Adrenal gland (tissue), 12 donors: Measurements from ENCODE around the gene PRR16. TPM values are rescaled to one million over a fixed set of nuclear protein-coding genes. Genes with fewer than 3 reads are reported as not detected.

Source experiments
- DNase-seq, 7 donors: peaks; one replicate each; pipeline ENCODE4 v3.0.0-alpha.2; 2019 to 2020
- H3K27ac ChIP-seq, 5 donors: fragments of 200-600 bp; sonication (generic) in 4 of 5; 1 replicate in 3 of 5; 2 replicates in 2 of 5; pipeline versions ENCODE4 v1.5.1 to v1.8.0; 2016 to 2020; ENCODE audit warnings: mild to moderate bottlenecking in 1 of 5
- H3K27me3 ChIP-seq: fragments of 200-600 bp; 2 replicates; pipeline ENCODE4 v1.8.0; 2021
- H3K36me3 ChIP-seq, 2 donors: fragments of 200-600 bp; replicated peaks in 1 of 2; 1 replicate in 1 of 2; 2 replicates in 1 of 2; pipeline versions ENCODE4 v1.5.1 to v1.8.0; 2018 to 2022
- H3K4me1 ChIP-seq, 2 donors: fragments of 200-600 bp; replicated peaks in 1 of 2; 1 replicate in 1 of 2; 2 replicates in 1 of 2; pipeline versions ENCODE4 v1.5.1 to v1.8.0; 2018 to 2021
- H3K4me3 ChIP-seq, 4 donors: fragments of 200-600 bp; sonication (generic) in 3 of 4; one replicate each; pipeline ENCODE4 v1.5.1; 2016 to 2018
- H3K9me3 ChIP-seq, 3 donors: fragments of 200-600 bp; sonication (generic) in 1 of 3; replicated peaks in 1 of 3; 1 replicate in 2 of 3; 2 replicates in 1 of 3; pipeline versions ENCODE4 v1.5.1 to v1.8.0; 2016 to 2021
- CTCF ChIP-seq, 6 experiments: fragments of 450-650 bp in 4 of 6; fragments of 200-600 bp in 2 of 6; sonication (generic) in 1 of 6; IDR thresholded peaks; 1 replicate in 5 of 6; 2 replicates in 1 of 6; pipeline versions ENCODE4 v1.5.1 to v1.8.0; 2016 to 2021; ENCODE audit warnings: antibody characterized with exemption in 6 of 6, mild to moderate bottlenecking in 2 of 6, moderate library complexity in 1 of 6
- POLR2A ChIP-seq, 2 donors: fragments of 450-650 bp; IDR thresholded peaks; one replicate each; pipeline ENCODE4 v1.6.1; 2017; ENCODE audit warnings: antibody characterized with exemption in 2 of 2, mild to moderate bottlenecking in 2 of 2, moderate library complexity in 1 of 2
- WGBS, 4 donors: extraction: QIAGEN DNeasy Blood & Tissue Kit in 2 of 4; methylation state at CpG; one replicate each; pipeline versions ENCODE4 v1.1.5 to v1.1.7; 2013 to 2017; 5-methylcytosine and 5-hydroxymethylcytosine counted together
- intact Hi-C, 2 donors: fragments of 100-400 bp; cut with DNase I; formaldehyde crosslinking; loops; one replicate each; pipeline versions ENCODE4 v1.14.1 to v1.15.0; 2022 to 2023
- polyA plus RNA-seq, 3 donors: library from polyadenylated mRNA; stranded (reverse); fragments of 200-250 nt in 2 of 3; fragments of 350-450 nt in 1 of 3; fragmentation: Illumina TruSeq in 1 of 3; extraction: RNeasy Lipid Tissue Mini Kit (QIAGEN cat#74804) in 1 of 3; gene quantifications; one replicate each; pipeline ENCODE4 v1.2.3, GENCODE V29; 2013 to 2014
- total RNA-seq, 9 donors: library from RNA; depleted of rRNA in 4 of 9; stranded (reverse); fragments of >200 nt in 4 of 9; fragments of 120-200 nt in 1 of 9; fragmentation: NEBNext Ultra II Directional in 1 of 9; extraction: Animal tissue kit (Norgen Biotek cat#: 25700) in 1 of 9; gene quantifications; one replicate each; pipeline versions ENCODE4 v1.1.0 to v1.2.4, GENCODE V29; 2013 to 2023
- donor health status: healthy with polysubstance abuse.
- donor health status: Bipolar disorder and iron deficiency.
- donor health status: DM: yes; HTN: yes; CAD: no.
- donor health status: DM: no; HTN: no; CAD: no.
- donor health status: DM: no; HTN: no; CAD: no.
- donor health status: DM: yes; HTN: yes; CAD: no.

PRR16 gene
- total and polyA plus RNA-seq, 12 donors, result 0.17 to 22.6 (median 3.0) TPM

GRCh38 chr5:120503341-120503740, 39.2 kb downstream of the PRR16 start:
- intact Hi-C loops, result no loop called here
- Histone ChIP-seq H3K4me1 (no peaks in the 10 kb centered on the region), H3K4me3 (no peak overlapping the region), H3K27me3 (no peaks in the 10 kb centered on the region), H3K27ac (no peak overlapping the region), H3K9me3 (no peaks in the 10 kb centered on the region), H3K36me3 (no peaks in the 10 kb centered on the region)
- DNase-seq, result no peak
- WGBS, 4 donors, result 62 to 69% (median 65%) methylated on average over 1 of the region's 1 CpG
- TF ChIP-seq POLR2A (IDR thresholded peaks at IDR 0.05) (no peak), CTCF (IDR thresholded peaks at IDR 0.05) (no peak)

DNA sequence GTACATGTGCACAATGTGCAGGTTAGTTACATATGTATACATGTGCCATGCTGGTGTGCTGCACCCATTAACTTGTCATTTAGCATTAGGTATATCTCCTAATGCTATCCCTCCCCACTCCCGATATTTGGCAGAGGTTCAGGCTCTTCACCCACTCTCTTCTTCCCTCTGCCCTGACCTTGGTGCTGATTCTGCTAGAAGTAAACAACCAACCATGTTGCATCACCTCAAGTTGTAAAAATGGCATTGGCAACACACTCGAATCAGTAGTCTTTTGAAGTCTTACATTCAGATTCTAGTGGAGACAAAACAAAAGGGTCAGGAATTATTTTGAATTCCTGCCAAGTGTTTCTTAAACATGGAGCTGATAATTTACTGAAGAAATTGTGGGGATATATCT, 40.0 kb downstream of the PRR16 start:
- intact Hi-C loops, result no loop called here

GRCh38 chr5:120507197-120507596, 43.1 kb downstream of the PRR16 start:
- H3K27me3 ChIP-seq, result no peaks in the 10 kb centered on the region
- H3K36me3 ChIP-seq, result no peaks in the 10 kb centered on the region
- 71 to 84% (median 82%) methylated on average over 2 of the region's 2 CpGs for WGBS, 4 donors
- TF ChIP-seq POLR2A (IDR thresholded peaks at IDR 0.05) (no peak), CTCF (IDR thresholded peaks at IDR 0.05) (no peak)
- H3K4me1 ChIP-seq, result no peaks in the 10 kb centered on the region
- no peak for DNase-seq
- no peak overlapping the region for H3K27ac ChIP-seq
- H3K4me3 ChIP-seq, result no peak overlapping the region
- intact Hi-C loops, result no loop called here
- no peaks in the 10 kb centered on the region for H3K9me3 ChIP-seq

More for the DNA sequence above, 40.0 kb downstream of the PRR16 start:
- Histone ChIP-seq H3K27me3 (no peaks in the 10 kb centered on the region), H3K36me3 (no peaks in the 10 kb centered on the region), H3K4me1 (no peaks in the 10 kb centered on the region), H3K4me3 (no peak overlapping the region), H3K9me3 (no peaks in the 10 kb centered on the region), H3K27ac (no peak overlapping the region)
- DNase-seq, result no peak
- 64 to 87% (median 84%) methylated on average over 2 of the region's 2 CpGs for WGBS, 4 donors
- TF ChIP-seq CTCF (IDR thresholded peaks at IDR 0.05) (no peak), POLR2A (IDR thresholded peaks at IDR 0.05) (no peak)

GRCh38 chr5:120507800-120508463, 43.8 kb downstream of the PRR16 start:
- no peaks in the 10 kb centered on the region for H3K36me3 ChIP-seq
- DNase-seq, result no peak
- intact Hi-C loops, result no loop called here
- no peaks in the 10 kb centered on the region for H3K4me1 ChIP-seq
- H3K27ac ChIP-seq, result no peak overlapping the region
- no peak overlapping the region for H3K4me3 ChIP-seq
- H3K27me3 ChIP-seq, result no peaks in the 10 kb centered on the region
- no peaks in the 10 kb centered on the region for H3K9me3 ChIP-seq
- TF ChIP-seq CTCF (IDR thresholded peaks at IDR 0.05), result no peak
- TF ChIP-seq POLR2A (IDR thresholded peaks at IDR 0.05), result no peak
- WGBS, 4 donors, result 70 to 80% (median 73%) methylated on average over 2 of the region's 2 CpGs
